H1 (cell line): ENCODE data around the gene EEPD1.

ENCODE experiments used
- EZH2 ChIP-seq: fragments of 200-600 bp; sonication (generic); IDR thresholded peaks from 2 replicates; pipeline ENCODE4 v1.7.1; 2012; ENCODE audit warnings: low read depth, mild to moderate bottlenecking, moderate library complexity, low read length, inconsistent platforms; ENCODE audit not compliant: severe bottlenecking
- JUND ChIP-seq: IDR thresholded peaks from 2 replicates; pipeline ENCODE4 v1.6.1; 2011; ENCODE audit warnings: mild to moderate bottlenecking, improper control_type of control experiment, low read length
- KDM1A ChIP-seq: fragments of 200-600, 300-600 bp; sonication (generic); IDR thresholded peaks from 2 replicates; pipeline ENCODE4 v1.7.1; 2016; ENCODE audit warnings: mild to moderate bottlenecking, low read length, borderline replicate concordance
- PHF8 ChIP-seq: fragments of 200-600 bp; sonication (generic); conservative IDR thresholded peaks from 2 replicates; pipeline ENCODE4 v1.7.1; 2012; ENCODE audit warnings: low read depth, mild to moderate bottlenecking, inconsistent platforms, low read length, moderate library complexity
- POLR2A ChIP-seq, 2 experiments: IDR thresholded peaks; 1 replicate in 1 of 2; 2 replicates in 1 of 2; pipeline ENCODE4 v1.6.1; 2011; ENCODE audit warnings: low read depth in 2 of 2, low read length in 2 of 2, mild to moderate bottlenecking in 2 of 2; ENCODE audit errors: control extremely low read depth in 1 of 2
- SIX5 ChIP-seq: IDR thresholded peaks from 2 replicates; pipeline ENCODE4 v1.6.1; 2011; ENCODE audit warnings: mild to moderate bottlenecking, low read depth, low read length
- SP1 ChIP-seq: IDR thresholded peaks from 2 replicates; pipeline ENCODE4 v1.6.1; 2011; ENCODE audit warnings: low read depth, low read length
- SUZ12 ChIP-seq: fragments of 200-600 bp; sonication (generic); IDR thresholded peaks from 2 replicates; pipeline ENCODE4 v1.6.1; 2012; ENCODE audit warnings: mild to moderate bottlenecking, inconsistent platforms, low read length, moderate library complexity, mixed read lengths
- TF ChIP-seq, protein P1 (sequence below), 3 experiments: IDR thresholded peaks; 1 replicate in 2 of 3; 2 replicates in 1 of 3; pipeline versions ENCODE4 v1.5.1 to v1.6.1; 2011; ENCODE audit warnings: low read length in 3 of 3, mild to moderate bottlenecking in 3 of 3, inconsistent platforms in 2 of 3, low read depth in 1 of 3, moderate library complexity in 1 of 3; ENCODE audit not compliant: insufficient read depth in 1 of 3; ENCODE audit errors: control extremely low read depth in 1 of 3

DNA sequence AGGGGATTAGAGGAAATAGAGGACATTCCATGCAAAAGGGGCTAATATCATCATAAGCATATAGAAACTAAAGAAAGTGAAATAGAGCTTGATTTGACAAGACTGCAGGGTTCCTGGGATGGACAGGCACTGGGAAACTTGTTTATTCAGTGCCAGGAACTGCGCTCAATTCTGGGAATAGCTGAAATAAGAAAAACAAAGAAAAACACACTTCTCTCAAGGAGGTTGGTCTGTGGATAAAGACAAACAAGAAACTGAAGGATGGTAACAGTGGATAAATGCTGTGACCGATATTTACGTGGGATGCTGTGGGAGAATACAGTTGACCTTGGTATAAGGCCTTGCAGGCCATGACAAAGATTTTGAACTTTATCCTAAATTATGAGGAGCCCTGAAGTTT, 195.7 kb downstream of the EEPD1 start:
- TF ChIP-seq POLR2A (IDR thresholded peaks at IDR 0.05; ENCODE audit: control extremely low read depth in 1 of 2, low read depth in 2 of 2, low read length in 2 of 2) (no peak), JUND (no peak), KDM1A (no peak), PHF8 (no peak), SP1 (no peak), SUZ12 (no peak), SIX5 (no peak), EZH2 (no peak)
- TF ChIP-seq, protein P1, sequence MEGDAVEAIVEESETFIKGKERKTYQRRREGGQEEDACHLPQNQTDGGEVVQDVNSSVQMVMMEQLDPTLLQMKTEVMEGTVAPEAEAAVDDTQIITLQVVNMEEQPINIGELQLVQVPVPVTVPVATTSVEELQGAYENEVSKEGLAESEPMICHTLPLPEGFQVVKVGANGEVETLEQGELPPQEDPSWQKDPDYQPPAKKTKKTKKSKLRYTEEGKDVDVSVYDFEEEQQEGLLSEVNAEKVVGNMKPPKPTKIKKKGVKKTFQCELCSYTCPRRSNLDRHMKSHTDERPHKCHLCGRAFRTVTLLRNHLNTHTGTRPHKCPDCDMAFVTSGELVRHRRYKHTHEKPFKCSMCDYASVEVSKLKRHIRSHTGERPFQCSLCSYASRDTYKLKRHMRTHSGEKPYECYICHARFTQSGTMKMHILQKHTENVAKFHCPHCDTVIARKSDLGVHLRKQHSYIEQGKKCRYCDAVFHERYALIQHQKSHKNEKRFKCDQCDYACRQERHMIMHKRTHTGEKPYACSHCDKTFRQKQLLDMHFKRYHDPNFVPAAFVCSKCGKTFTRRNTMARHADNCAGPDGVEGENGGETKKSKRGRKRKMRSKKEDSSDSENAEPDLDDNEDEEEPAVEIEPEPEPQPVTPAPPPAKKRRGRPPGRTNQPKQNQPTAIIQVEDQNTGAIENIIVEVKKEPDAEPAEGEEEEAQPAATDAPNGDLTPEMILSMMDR (IDR thresholded peaks at IDR 0.05; ENCODE audit: control extremely low read depth in 1 of 3, insufficient read depth in 1 of 3, low read depth in 1 of 3, low read length in 3 of 3): no peak
